Retina (tissue), 1 donor: ENCODE results near the gene EEPD1.
A peak's percentile ranks its signal among the peaks of the same experiment; 100 is the strongest.

Experiments
- DNase-seq: peaks from one replicate; pipeline ENCODE4 v3.0.0-alpha.2; 2016

Gene EEPD1

GRCh38 chr7:36192053-36192824 lies 39.2 kb downstream of the EEPD1 start:
- DNase-seq = no peak

GRCh38 chr7:36192877-36193276 lies 39.8 kb downstream of the EEPD1 start:
- no peak for DNase-seq

GRCh38 chr7:36198854-36199266 lies 45.8 kb downstream of the EEPD1 start:
- DNase-seq = no peak

GRCh38 chr7:36199329-36199728 lies 46.3 kb downstream of the EEPD1 start:
- no peak for DNase-seq

GRCh38 chr7:36201122-36201723 lies 48.2 kb downstream of the EEPD1 start:
- no peak for DNase-seq

- DNase-seq = no peak
Measured at GRCh38 chr7:36202398-36202797, 49.3 kb downstream of the EEPD1 start.

GRCh38 chr7:36203071-36203790 lies 50.2 kb downstream of the EEPD1 start:
- DNase-seq = no peak

GRCh38 chr7:36204044-36204663 lies 51.1 kb downstream of the EEPD1 start:
- DNase-seq = no peak

GRCh38 chr7:36204929-36205635 lies 52.0 kb downstream of the EEPD1 start:
- no peak for DNase-seq

- peak; percentile 75 for DNase-seq
Measured at GRCh38 chr7:36205803-36206202, 52.7 kb downstream of the EEPD1 start.

- no peak for DNase-seq
Measured at GRCh38 chr7:36207451-36208291, 54.6 kb downstream of the EEPD1 start.

- DNase-seq = no peak
Measured at GRCh38 chr7:36208426-36208825, 55.4 kb downstream of the EEPD1 start.

GRCh38 chr7:36208997-36209813 lies 56.2 kb downstream of the EEPD1 start:
- no peak for DNase-seq

- DNase-seq = no peak
Measured at GRCh38 chr7:36209814-36210183, 56.7 kb downstream of the EEPD1 start.

- DNase-seq = no peak
Measured at GRCh38 chr7:36210291-36210922, 57.4 kb downstream of the EEPD1 start.

GRCh38 chr7:36214608-36215456 lies 61.8 kb downstream of the EEPD1 start:
- DNase-seq = peak; percentile 66

- DNase-seq = no peak
Measured at GRCh38 chr7:36215457-36215765, 62.4 kb downstream of the EEPD1 start.

GRCh38 chr7:36216063-36216684 lies 63.1 kb downstream of the EEPD1 start:
- no peak for DNase-seq
